Activated naive CD4-positive, alpha-beta T cell treated with anti-CD3 and anti-CD28 coated beads, Interleukin-2, amount 50 U/mL, for 24 hours (primary cell): Measurements from ENCODE around the gene ATG9B.
A peak's percentile ranks its signal among the peaks of the same experiment; 100 is the strongest.

Experiments
- H3K27ac Mint-ChIP-seq: one replicate; pipeline ENCODE4 v1.8.0; 2021; ENCODE audit warnings: mild to moderate bottlenecking, mixed read lengths
- H3K27me3 Mint-ChIP-seq: one replicate; pipeline ENCODE4 v1.8.0; 2021; ENCODE audit warnings: mixed read lengths
- H3K36me3 Mint-ChIP-seq: one replicate; pipeline ENCODE4 v1.8.0; 2021; ENCODE audit warnings: mixed read lengths
- H3K4me1 Mint-ChIP-seq: one replicate; pipeline ENCODE4 v1.8.0; 2021; ENCODE audit warnings: mixed read lengths
- H3K4me3 Mint-ChIP-seq: one replicate; pipeline ENCODE4 v1.8.0; 2021; ENCODE audit warnings: mild to moderate bottlenecking, mixed read lengths
- H3K9me3 Mint-ChIP-seq: one replicate; pipeline ENCODE4 v1.8.0; 2021; ENCODE audit warnings: mixed read lengths

The ATG9B gene

GRCh38 chr7:151024435-151025056 lies at the start of gene ATG9B:
TSS of gene ATG9B (minus strand) at chr7:151024494. CDS start at chr7:151024423, 71 bp downstream.
- Mint-ChIP-seq H3K27ac (no peak within 1 kb of the TSS), H3K36me3 (peaks cover 3% of the 10 kb centered on the region), H3K4me3 (no peak within 1 kb of the TSS), H3K4me1 (peaks cover 16% of the 10 kb centered on the region), H3K27me3 (no peaks in the 10 kb centered on the region), H3K9me3 (no peaks in the 10 kb centered on the region)

GRCh38 chr7:151073990-151074389 lies 49.7 kb upstream of the ATG9B start:
- H3K4me3 Mint-ChIP-seq = no peak overlapping the region
- no peaks in the 10 kb centered on the region for H3K9me3 Mint-ChIP-seq
- peaks cover 9% of the 10 kb centered on the region for H3K4me1 Mint-ChIP-seq
- H3K27me3 Mint-ChIP-seq = no peaks in the 10 kb centered on the region
- no peak overlapping the region for H3K27ac Mint-ChIP-seq
- peaks cover 8% of the 10 kb centered on the region for H3K36me3 Mint-ChIP-seq

DNA sequence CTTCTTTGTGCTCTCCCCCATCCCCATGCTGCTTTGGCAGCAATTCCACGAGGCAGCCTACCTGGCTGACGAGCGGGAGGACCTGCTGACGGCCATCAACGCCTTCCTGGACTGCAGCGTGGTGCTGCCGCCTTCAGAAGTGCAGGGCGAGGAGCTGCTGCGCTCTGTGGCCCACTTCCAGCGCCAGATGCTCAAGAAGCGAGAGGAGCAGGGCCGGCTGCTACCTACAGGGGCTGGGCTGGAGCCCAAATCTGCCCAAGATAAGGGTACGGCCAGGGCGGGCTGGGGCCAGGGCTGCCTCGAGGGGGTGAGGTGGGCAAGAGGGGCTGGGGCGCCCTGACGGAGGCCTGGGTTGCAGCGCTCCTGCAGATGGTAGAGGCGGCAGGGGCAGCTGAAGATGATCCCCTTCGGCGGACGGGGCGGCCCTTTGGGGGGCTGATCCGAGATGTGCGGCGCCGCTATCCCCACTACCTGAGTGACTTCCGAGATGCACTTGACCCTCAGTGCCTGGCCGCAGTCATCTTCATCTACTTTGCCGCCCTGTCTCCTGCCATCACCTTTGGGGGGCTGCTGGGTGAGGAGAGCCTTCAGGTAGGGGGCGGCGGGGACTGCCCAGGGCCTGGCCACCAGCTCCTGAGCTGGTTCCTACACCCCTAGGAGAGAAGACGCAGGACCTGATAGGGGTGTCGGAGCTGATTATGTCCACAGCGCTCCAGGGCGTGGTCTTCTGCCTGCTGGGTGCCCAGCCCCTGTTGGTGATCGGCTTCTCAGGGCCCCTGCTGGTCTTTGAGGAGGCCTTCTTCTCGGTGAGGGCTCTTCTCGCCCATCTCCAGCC lies 47.0 kb upstream of the ATG9B start:
- H3K4me3 Mint-ChIP-seq = no peak overlapping the region
- no peaks in the 10 kb centered on the region for H3K27me3 Mint-ChIP-seq
- no peaks in the 10 kb centered on the region for H3K4me1 Mint-ChIP-seq
- H3K27ac Mint-ChIP-seq = no peak overlapping the region
- no peaks in the 10 kb centered on the region for H3K9me3 Mint-ChIP-seq
- H3K36me3 Mint-ChIP-seq = peaks cover 10% of the 10 kb centered on the region

- Mint-ChIP-seq H3K4me3 (no peak overlapping the region), H3K27me3 (no peaks in the 10 kb centered on the region), H3K9me3 (no peaks in the 10 kb centered on the region), H3K36me3 (peaks cover 10% of the 10 kb centered on the region), H3K27ac (no peak overlapping the region), H3K4me1 (no peaks in the 10 kb centered on the region)
Observed at GRCh38 chr7:151070574-151070960, 46.3 kb upstream of the ATG9B start.

DNA sequence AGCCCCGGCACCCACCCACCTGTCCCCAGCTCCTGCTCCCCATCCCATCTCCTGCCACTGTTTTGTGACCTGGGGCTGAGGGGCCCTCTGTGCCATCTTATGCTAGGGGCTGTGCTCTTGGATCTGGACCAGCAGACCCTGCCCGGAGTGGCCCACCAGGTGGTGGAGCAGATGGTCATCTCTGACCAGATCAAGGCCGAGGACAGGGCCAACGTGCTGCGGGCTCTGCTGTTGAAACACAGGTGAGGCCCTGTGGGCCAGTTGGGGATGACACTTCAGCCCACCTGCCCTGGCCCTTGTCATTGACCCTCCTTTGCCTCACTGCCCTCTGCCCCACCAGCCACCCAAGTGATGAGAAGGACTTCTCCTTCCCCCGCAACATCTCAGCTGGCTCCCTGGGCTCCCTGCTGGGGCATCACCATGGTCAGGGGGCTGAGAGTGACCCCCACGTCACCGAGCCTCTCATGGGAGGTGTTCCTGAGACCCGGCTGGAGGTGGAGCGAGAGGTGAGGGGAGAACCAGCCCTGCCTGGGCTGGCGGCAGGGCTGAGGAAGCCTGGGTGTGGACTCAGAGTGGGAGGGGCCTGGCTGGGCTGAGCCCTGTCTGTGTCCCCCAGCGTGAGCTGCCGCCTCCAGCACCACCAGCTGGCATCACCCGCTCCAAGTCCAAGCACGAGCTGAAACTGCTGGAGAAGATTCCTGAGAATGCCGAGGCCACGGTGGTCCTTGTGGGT lies 45.7 kb upstream of the ATG9B start:
- Mint-ChIP-seq H3K4me3 (no peak overlapping the region), H3K9me3 (no peaks in the 10 kb centered on the region), H3K36me3 (peaks cover 8% of the 10 kb centered on the region), H3K27me3 (no peaks in the 10 kb centered on the region), H3K4me1 (no peaks in the 10 kb centered on the region), H3K27ac (no peak overlapping the region)

GRCh38 chr7:151068069-151068773 lies 43.9 kb upstream of the ATG9B start:
- H3K27ac Mint-ChIP-seq = no peak overlapping the region
- H3K27me3 Mint-ChIP-seq = no peaks in the 10 kb centered on the region
- no peak overlapping the region for H3K4me3 Mint-ChIP-seq
- H3K9me3 Mint-ChIP-seq = no peaks in the 10 kb centered on the region
- H3K4me1 Mint-ChIP-seq = no peaks in the 10 kb centered on the region
- H3K36me3 Mint-ChIP-seq = peaks cover 7% of the 10 kb centered on the region

GRCh38 chr7:151066273-151066974 lies 42.1 kb upstream of the ATG9B start:
- peaks cover 4% of the 10 kb centered on the region for H3K4me1 Mint-ChIP-seq

DNA sequence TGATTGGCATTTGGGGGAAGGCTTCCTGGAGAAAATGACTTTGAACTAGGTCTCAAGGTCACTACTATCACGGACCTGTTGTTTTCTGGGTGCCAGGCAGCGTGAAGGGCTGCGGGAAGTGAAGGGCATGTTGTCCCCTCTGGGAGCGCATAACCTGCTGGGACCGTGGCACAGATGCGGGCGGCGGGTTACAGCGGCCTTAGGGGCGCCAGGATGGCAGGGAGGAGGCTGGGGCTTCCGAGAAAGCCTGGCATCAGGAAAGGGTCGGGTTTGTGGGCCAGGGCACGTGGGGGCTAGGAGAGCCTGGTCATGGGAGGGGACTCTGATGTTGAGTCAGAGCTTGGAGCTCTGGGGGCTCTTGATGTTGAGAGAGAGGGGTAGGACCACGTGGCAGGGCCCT lies 41.2 kb upstream of the ATG9B start:
- H3K36me3 Mint-ChIP-seq = peaks cover 5% of the 10 kb centered on the region
- H3K27ac Mint-ChIP-seq = no peak overlapping the region
- no peaks in the 10 kb centered on the region for H3K9me3 Mint-ChIP-seq
- H3K4me3 Mint-ChIP-seq = no peak overlapping the region
- H3K27me3 Mint-ChIP-seq = no peaks in the 10 kb centered on the region
- peaks cover 12% of the 10 kb centered on the region for H3K4me1 Mint-ChIP-seq

More at GRCh38 chr7:151066273-151066974, 42.1 kb upstream of the ATG9B start:
- Mint-ChIP-seq H3K4me3 (no peak overlapping the region), H3K9me3 (no peaks in the 10 kb centered on the region), H3K36me3 (peaks cover 5% of the 10 kb centered on the region), H3K27ac (no peak overlapping the region), H3K27me3 (no peaks in the 10 kb centered on the region)

- no peak overlapping the region for H3K27ac Mint-ChIP-seq
- peaks cover 5% of the 10 kb centered on the region for H3K36me3 Mint-ChIP-seq
- H3K27me3 Mint-ChIP-seq = no peaks in the 10 kb centered on the region
- no peaks in the 10 kb centered on the region for H3K9me3 Mint-ChIP-seq
- no peak overlapping the region for H3K4me3 Mint-ChIP-seq
- peaks cover 12% of the 10 kb centered on the region for H3K4me1 Mint-ChIP-seq
Observed at GRCh38 chr7:151064993-151065392, 40.7 kb upstream of the ATG9B start.

GRCh38 chr7:151064454-151064853 lies 40.2 kb upstream of the ATG9B start:
- Mint-ChIP-seq H3K4me1 (peaks cover 12% of the 10 kb centered on the region), H3K36me3 (peaks cover 5% of the 10 kb centered on the region), H3K27me3 (no peaks in the 10 kb centered on the region), H3K9me3 (no peaks in the 10 kb centered on the region), H3K27ac (no peak overlapping the region), H3K4me3 (no peak overlapping the region)

GRCh38 chr7:151063212-151063561 lies 38.9 kb upstream of the ATG9B start:
- Mint-ChIP-seq H3K4me3 (no peak overlapping the region), H3K9me3 (no peaks in the 10 kb centered on the region), H3K27ac (no peak overlapping the region)

GRCh38 chr7:151062399-151063211 lies 38.3 kb upstream of the ATG9B start:
- Mint-ChIP-seq H3K27me3 (no peaks in the 10 kb centered on the region), H3K27ac (no peak overlapping the region), H3K9me3 (no peaks in the 10 kb centered on the region), H3K4me3 (no peak overlapping the region), H3K4me1 (peaks cover 19% of the 10 kb centered on the region), H3K36me3 (no peaks in the 10 kb centered on the region)

More at GRCh38 chr7:151063212-151063561, 38.9 kb upstream of the ATG9B start:
- Mint-ChIP-seq H3K36me3 (peaks cover 2% of the 10 kb centered on the region), H3K4me1 (peaks cover 18% of the 10 kb centered on the region), H3K27me3 (no peaks in the 10 kb centered on the region)

GRCh38 chr7:151062111-151062398 lies 37.8 kb upstream of the ATG9B start:
- Mint-ChIP-seq H3K27me3 (no peaks in the 10 kb centered on the region), H3K36me3 (no peaks in the 10 kb centered on the region), H3K4me3 (no peak overlapping the region), H3K27ac (no peak overlapping the region), H3K9me3 (no peaks in the 10 kb centered on the region), H3K4me1 (peaks cover 25% of the 10 kb centered on the region)

DNA sequence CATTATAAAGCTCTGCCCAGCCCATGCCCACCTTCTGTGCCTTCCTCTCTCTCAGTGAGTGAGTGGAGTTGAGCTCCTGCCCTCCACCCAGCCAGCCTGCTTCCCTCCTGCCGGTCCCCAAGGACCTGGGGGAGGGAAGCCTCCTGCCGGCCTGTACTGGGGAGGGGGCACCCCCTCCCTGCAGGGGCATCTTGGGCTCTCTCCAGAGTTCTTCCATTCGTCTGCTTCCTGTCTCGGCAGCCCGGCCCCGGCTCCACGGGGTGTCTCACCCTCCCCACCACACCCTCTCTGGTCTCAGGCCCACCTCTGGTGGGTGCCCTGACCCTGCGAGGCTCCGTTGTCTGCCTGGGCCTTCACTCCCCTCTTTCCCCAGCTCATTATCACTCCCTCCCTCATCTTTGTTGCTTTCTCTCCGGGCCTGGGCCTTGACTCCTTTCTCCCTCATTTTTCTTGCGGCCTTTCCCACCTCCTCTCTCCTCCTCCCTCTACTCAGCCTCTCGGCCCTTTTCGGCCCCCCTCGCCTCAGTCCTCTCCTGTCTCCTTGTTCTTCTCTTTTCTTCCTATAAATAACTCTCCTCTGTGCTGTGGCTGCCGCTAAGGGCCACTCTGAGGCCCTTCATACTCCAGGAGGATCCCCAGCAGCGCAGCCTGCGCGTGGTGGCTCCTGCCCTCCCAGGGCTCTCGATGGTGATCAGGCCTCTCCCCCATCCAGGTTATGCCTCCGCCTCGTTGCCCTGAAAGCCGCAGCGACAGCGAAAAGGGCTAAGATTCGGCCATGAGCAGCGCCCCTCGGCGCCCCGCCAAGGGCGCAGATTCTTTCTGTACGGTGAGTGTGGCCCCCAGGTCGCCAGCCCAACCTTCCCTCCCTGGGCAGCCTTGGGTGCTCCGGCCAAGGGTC lies 37.2 kb upstream of the ATG9B start:
- Mint-ChIP-seq H3K27ac (peak overlapping the region; percentile 66), H3K4me1 (peaks cover 26% of the 10 kb centered on the region), H3K27me3 (no peaks in the 10 kb centered on the region), H3K9me3 (no peaks in the 10 kb centered on the region), H3K36me3 (no peaks in the 10 kb centered on the region), H3K4me3 (peak overlapping the region; percentile 87)
